Activated T-cell treated with anti-CD3 and anti-CD28 coated beads, Interleukin-2, amount 50 U/mL, for 48 hours (primary cell): Measurements from ENCODE around the gene GNGT2.

Experiments used
- DNase-seq, 2 experiments: peaks; one replicate each; pipeline ENCODE4 v3.0.0-alpha.2; 2020

The GNGT2 gene

GRCh38 chr17:49162866-49163265, 47.5 kb downstream of the GNGT2 start:
- no peak for DNase-seq

DNA sequence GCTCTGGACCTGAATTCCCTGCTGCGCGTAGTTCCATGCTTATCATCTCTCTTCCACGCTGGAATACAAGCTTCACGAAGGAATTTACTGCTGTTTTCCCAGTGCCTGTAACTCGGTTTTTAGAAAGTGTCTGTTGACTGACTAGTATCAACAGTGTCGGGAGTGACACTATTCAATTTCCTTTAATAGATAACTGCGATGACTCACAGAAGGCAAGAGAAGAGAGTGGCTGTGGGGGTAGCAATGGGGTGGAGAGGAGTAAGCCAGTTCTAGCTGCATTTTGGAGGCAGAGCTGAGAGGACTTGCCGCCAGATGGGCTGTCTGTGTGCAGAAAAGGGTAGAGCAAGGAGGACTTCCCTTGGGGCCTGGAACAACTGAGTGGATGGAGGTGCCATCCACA, 52.6 kb downstream of the GNGT2 start:
- no peak for DNase-seq

GRCh38 chr17:49156256-49156655, 54.1 kb downstream of the GNGT2 start:
- DNase-seq: no peak
